Measurements from ENCODE around the gene ETFBKMT. TPM values are rescaled to one million over a fixed set of nuclear protein-coding genes. Genes with fewer than 3 reads are reported as not detected.

The ETFBKMT gene
- total and polyA plus RNA-seq, 2 of the 4 experiments (the other 2 are of a cell fraction): 1.2 to 2.5 TPM

DNA sequence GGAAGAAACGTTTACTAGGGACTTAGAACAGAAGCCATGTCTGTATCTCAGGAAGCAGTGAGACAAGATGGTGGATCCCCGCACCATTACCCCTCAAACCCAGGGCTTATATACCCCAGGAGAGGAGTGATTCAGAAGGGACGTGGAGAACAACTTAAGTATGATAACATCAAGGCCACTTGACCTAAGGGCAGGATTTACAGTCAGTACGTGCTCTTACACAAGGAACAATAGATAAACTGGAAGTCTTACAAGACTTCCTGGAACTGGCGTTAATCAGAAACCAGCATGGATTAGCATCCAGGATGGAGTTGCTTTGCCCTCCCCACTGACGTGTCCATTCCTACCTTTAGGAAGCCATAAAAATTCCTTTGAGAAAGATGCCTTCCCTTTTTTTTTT lies 8.6 kb upstream of the ETFBKMT start:
- Histone ChIP-seq H3K79me1 (ENCODE audit: low read depth in 1 of 2, low read length in 2 of 2) (no peaks in the 10 kb centered on the region), H4K20me1 (ENCODE audit: insufficient read depth, low read length) (no peaks in the 10 kb centered on the region), H2AK5ac (ENCODE audit: low read depth, low read length) (no peak overlapping the region), H3K9me3 (ENCODE audit: control insufficient read depth, insufficient read depth, low read length) (no peaks in the 10 kb centered on the region), H2BK20ac (ENCODE audit: low read depth, low read length) (no peak overlapping the region), H2BK15ac (ENCODE audit: low read depth, low read length) (no peak overlapping the region), H2BK120ac (ENCODE audit: low read depth, low read length) (no peak overlapping the region), H2AK9ac (replicated peaks; ENCODE audit: low read depth, low read length, poor library complexity) (no peak overlapping the region), H3K56ac (ENCODE audit: extremely low read depth, insufficient read depth, low read length) (no peak overlapping the region), H3K18ac (ENCODE audit: low read depth, low read length) (no peak overlapping the region), H3K27ac (ENCODE audit: insufficient read depth, low read length) (no peak overlapping the region), H3K4me1 (ENCODE audit: control insufficient read depth, insufficient read depth, low read length) (peaks cover 2% of the 10 kb centered on the region; the same call in 1 of the 2 replicates), H2BK5ac (ENCODE audit: low read depth, low read length, poor library complexity, severe bottlenecking) (no peak overlapping the region), H3K4me3 (ENCODE audit: insufficient read depth, low read depth, low read length) (no peak overlapping the region), H3K36me3 (ENCODE audit: control insufficient read depth, insufficient read depth, low read length) (no peaks in the 10 kb centered on the region), H3K9me1 (ENCODE audit: insufficient read depth, low read length) (no peaks in the 10 kb centered on the region), H4K5ac (ENCODE audit: low read depth, low read length) (no peak overlapping the region), H3K9ac (ENCODE audit: low read depth, low read length) (no peak overlapping the region), H4K91ac (ENCODE audit: insufficient read depth, low read depth, low read length) (no peak overlapping the region), H3K27me3 (ENCODE audit: control insufficient read depth, insufficient read depth, low read length) (no peaks in the 10 kb centered on the region), H3K4ac (ENCODE audit: low read depth, low read length) (no peak overlapping the region), H3K4me2 (ENCODE audit: low read depth, low read length) (no peak overlapping the region), H4K8ac (ENCODE audit: low read depth in 2 of 2, low read length in 2 of 2) (no peak overlapping the region), H2AFZ (replicated peaks; ENCODE audit: low read length, poor library complexity) (no peak overlapping the region), H3K14ac (replicated peaks; ENCODE audit: low read depth, low read length) (no peak overlapping the region), H3K23ac (ENCODE audit: low read depth, low read length) (no peak overlapping the region)
- in situ Hi-C loops (cut with MboI; ENCODE audit: low sequenced_read_pairs) (loop anchor here (10.0 to 25.0 kb wide), 3 partner anchors 411 to 1036 kb away; partner anchors contain the start of gene DNM1L), intact Hi-C loops (cut with micrococcal nuclease) (loop anchor here (10.0 kb wide), 3 partner anchors 404 to 1104 kb away; partner anchors contain the start of gene YARS2), dilution Hi-C loops (cut with HindIII; ENCODE audit: low sequenced_read_pairs, unreplicated experiment) (no loop called here)
- POLR2A ChIA-PET (ENCODE audit: unreplicated experiment): no interaction called here
- ATAC-seq (ENCODE audit: low read depth) (no peak), DNase-seq (no peak)
- 90% methylated on average over 2 of the region's 6 CpGs; no CpG with 5 or more reads in 1 of the 2 experiments for WGBS, 2 experiments (ENCODE audit: extremely low coverage in 2 of 2, insufficient read length in 1 of 2)
- no TSS peak for BruUV-seq (replicated peaks)
- TF ChIP-seq, protein P1, sequence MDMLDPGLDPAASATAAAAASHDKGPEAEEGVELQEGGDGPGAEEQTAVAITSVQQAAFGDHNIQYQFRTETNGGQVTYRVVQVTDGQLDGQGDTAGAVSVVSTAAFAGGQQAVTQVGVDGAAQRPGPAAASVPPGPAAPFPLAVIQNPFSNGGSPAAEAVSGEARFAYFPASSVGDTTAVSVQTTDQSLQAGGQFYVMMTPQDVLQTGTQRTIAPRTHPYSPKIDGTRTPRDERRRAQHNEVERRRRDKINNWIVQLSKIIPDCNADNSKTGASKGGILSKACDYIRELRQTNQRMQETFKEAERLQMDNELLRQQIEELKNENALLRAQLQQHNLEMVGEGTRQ (IDR thresholded peaks at IDR 0.05; ENCODE audit: low read depth, low read length): no peak
- TF ChIP-seq MXI1 (IDR thresholded peaks at IDR 0.05; ENCODE audit: borderline replicate concordance, low read depth, low read length): no peak
- no peak for TF ChIP-seq BHLHE40 (IDR thresholded peaks at IDR 0.05; ENCODE audit: low read depth, low read length)
- TF ChIP-seq FOS (IDR thresholded peaks at IDR 0.05; ENCODE audit: low read depth, low read length): no peak
- no peak for TF ChIP-seq RCOR1 (IDR thresholded peaks at IDR 0.05; ENCODE audit: insufficient replicate concordance, low read length)
- no peak for TF ChIP-seq CEBPB (IDR thresholded peaks at IDR 0.05; ENCODE audit: low read depth, low read length)
- TF ChIP-seq MAZ (IDR thresholded peaks at IDR 0.05; ENCODE audit: borderline replicate concordance, low read depth, low read length): no peak
- CTCF ChIA-PET: no interaction called here
